Activated T-helper 1 cell treated with anti-CD3 and anti-CD28 coated beads, Interleukin-12 subunit alpha, Interleukin-12 subunit beta, Interleukin-2, Interleukin-4 antibody, amounts not matched to agents 30 ng/mL and 10 ng/mL and 1 ng/mL, durations not matched to agents 14 hours and 24 hours and 36 hours (primary cell): ENCODE results near the gene ESAM. TPM values are rescaled to one million over a fixed set of nuclear protein-coding genes. Genes with fewer than 3 reads are reported as not detected.

Experiments used
- DNase-seq: peaks from one replicate; pipeline ENCODE4 v3.0.0; 2021; ENCODE audit warnings: low spot score
- H3K27ac Mint-ChIP-seq: one replicate; pipeline ENCODE4 v1.8.0; 2021; ENCODE audit warnings: mild to moderate bottlenecking, mixed read lengths
- H3K27me3 Mint-ChIP-seq: one replicate; pipeline ENCODE4 v1.8.0; 2022; ENCODE audit warnings: mild to moderate bottlenecking, moderate library complexity, mixed read lengths; ENCODE audit not compliant: insufficient read depth
- H3K36me3 Mint-ChIP-seq: one replicate; pipeline ENCODE4 v1.8.0; 2021; ENCODE audit warnings: low read depth, mixed read lengths
- H3K4me1 Mint-ChIP-seq: one replicate; pipeline ENCODE4 v1.8.0; 2021; ENCODE audit warnings: low read depth, mixed read lengths
- H3K4me3 Mint-ChIP-seq: one replicate; pipeline ENCODE4 v1.8.0; 2021; ENCODE audit warnings: mild to moderate bottlenecking, moderate library complexity, mixed read lengths
- H3K9me3 Mint-ChIP-seq: one replicate; pipeline ENCODE4 v1.8.0; 2021; ENCODE audit warnings: mixed read lengths
- intact Hi-C: fragments of 100-400 bp; cut with micrococcal nuclease; formaldehyde crosslinking; loops from one replicate; pipeline ENCODE4 v1.15.1; 2024
- total RNA-seq: library from RNA; stranded (reverse); gene quantifications from 2 replicates; pipeline ENCODE4 v1.2.3, GENCODE V29; 2022

The ESAM gene, protein sequence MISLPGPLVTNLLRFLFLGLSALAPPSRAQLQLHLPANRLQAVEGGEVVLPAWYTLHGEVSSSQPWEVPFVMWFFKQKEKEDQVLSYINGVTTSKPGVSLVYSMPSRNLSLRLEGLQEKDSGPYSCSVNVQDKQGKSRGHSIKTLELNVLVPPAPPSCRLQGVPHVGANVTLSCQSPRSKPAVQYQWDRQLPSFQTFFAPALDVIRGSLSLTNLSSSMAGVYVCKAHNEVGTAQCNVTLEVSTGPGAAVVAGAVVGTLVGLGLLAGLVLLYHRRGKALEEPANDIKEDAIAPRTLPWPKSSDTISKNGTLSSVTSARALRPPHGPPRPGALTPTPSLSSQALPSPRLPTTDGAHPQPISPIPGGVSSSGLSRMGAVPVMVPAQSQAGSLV
- 0.52 and 0.64 TPM in 2 replicates for total RNA-seq

DNA sequence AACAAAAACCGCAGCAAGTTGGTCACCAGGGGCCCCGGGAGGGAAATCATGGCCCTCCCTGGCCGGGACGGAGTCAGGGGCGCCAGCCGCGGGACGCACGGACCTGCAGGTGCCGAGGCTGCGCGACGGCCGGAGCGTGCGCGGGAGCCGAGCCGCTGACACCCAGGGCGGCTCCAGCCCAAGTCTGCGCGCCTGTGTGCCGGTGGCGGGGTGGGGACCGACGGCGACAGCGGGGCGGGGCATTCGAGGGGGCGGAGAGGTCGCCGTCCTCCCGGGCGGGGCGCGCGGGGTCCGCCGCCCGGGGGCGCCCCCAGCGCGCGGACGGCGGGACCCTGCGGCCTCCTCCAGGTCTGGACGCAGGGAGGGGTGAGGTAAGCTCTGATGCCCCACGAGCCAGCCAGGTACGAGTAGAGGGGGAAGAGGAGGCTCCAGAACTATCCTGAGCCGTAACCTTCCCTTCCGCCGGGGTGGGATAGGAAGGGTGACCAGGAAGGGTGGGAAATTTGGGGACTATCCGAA is at the start of gene ESAM:
TSS of gene ESAM (minus strand) at position 186 of the 519 bp plus-strand sequence. CDS start at position 50, 136 bp downstream.
- DNase-seq, result peak; percentile 64
- no peaks in the 10 kb centered on the region for H3K9me3 Mint-ChIP-seq
- H3K4me3 Mint-ChIP-seq, result peak within 1 kb of the TSS; percentile 98
- intact Hi-C loops, result loop anchor here (2.0 kb wide), 1 partner anchor 139 kb away; the partner anchor contains the start of gene TBRG1
- H3K27ac Mint-ChIP-seq, result peak within 1 kb of the TSS; percentile 79
- H3K4me1 Mint-ChIP-seq, result peaks cover 19% of the 10 kb centered on the region
- H3K27me3 Mint-ChIP-seq, result peaks cover 40% of the 10 kb centered on the region
- H3K36me3 Mint-ChIP-seq, result peaks cover 3% of the 10 kb centered on the region

DNA sequence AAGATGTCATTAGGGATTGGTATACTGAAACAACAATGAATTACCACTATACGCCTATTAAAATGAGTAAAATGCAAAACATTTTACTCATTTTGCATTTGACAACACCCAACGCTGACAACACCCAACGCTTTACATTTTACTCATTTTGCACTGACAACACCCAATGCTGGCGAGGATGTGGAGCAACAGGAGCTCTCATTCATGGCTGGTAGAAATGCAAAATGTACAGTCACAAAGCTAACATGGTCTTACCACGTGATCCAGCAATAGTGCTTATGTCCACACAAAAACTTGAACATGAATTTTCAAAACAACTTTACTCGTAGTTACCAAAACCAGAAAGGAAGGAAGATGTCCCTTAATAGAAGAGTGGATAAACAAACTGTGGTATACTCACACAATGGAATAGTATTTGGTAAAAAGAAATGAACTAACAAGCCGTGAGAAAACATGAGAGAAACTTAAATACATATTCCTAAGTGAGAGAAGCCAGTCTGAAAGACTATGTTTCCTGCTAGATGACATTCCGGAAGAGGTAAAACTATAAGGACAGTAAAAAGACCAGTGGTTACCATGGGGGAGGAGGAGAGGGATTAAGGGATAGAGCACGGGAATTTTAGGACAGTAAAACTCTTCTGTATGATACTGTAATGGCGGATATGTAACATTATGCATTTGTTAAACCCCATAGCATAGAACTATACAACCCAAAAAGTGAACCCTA is 49.5 kb upstream of the ESAM start:
- Mint-ChIP-seq H3K27me3 (peaks cover 32% of the 10 kb centered on the region), H3K36me3 (no peaks in the 10 kb centered on the region), H3K27ac (no peak overlapping the region), H3K4me1 (no peaks in the 10 kb centered on the region), H3K9me3 (no peaks in the 10 kb centered on the region), H3K4me3 (no peak overlapping the region)
- DNase-seq, result no peak
- intact Hi-C loops, result no loop called here

DNA sequence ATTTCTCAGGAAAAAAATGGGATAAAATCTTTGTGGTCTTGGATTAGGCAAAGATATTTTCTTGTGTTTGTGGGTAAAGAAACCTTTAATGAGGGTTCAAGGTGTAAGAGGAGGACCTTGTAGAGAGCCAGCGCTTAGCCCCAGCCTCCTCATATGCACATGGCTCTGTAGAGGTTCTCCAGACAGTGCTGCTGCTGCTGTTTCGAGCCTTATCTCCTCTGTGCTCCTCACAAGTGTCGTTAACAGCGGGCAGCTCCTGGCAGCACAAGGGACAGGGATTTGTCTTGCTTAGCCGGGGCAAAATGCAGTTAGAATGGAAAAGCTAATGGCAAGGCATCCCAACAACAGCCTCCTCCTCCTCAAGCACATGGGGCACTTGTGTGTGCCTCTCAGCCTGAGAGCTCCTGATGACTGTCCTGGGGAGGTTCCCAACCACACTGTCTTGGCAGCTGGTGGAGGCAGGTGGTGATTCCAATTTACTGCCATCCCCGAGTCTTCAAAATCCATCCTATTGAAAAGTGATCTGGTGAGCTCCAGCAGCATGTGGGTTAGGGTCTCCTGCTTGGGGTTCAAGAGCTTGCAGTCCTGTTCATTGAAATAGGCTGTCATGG is 45.7 kb upstream of the ESAM start:
- no peak overlapping the region for H3K27ac Mint-ChIP-seq
- no peaks in the 10 kb centered on the region for H3K4me1 Mint-ChIP-seq
- H3K27me3 Mint-ChIP-seq, result peaks cover 22% of the 10 kb centered on the region
- intact Hi-C loops, result no loop called here
- H3K36me3 Mint-ChIP-seq, result no peaks in the 10 kb centered on the region
- no peak for DNase-seq
- H3K9me3 Mint-ChIP-seq, result no peaks in the 10 kb centered on the region
- H3K4me3 Mint-ChIP-seq, result no peak overlapping the region

DNA sequence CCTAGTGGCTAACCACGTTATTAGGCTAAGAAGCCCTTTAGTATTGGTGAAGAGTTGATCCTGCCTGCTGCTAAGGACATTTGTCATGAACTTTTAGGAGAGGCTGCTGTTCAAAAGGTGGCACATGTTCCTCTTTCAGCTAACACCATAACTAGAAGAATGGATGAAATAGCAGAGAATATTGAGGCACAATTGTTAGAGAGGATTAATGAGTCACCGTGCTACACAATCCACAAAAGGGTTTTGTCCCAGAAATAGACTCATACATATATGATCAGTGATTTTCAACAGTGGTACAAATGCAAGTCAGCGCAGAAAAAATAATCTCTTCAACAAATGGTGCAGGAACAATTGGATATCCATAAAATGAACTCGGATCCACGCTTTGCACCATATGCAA is 45.1 kb upstream of the ESAM start:
- Mint-ChIP-seq H3K9me3 (no peaks in the 10 kb centered on the region), H3K27ac (no peak overlapping the region), H3K36me3 (no peaks in the 10 kb centered on the region), H3K4me3 (no peak overlapping the region), H3K4me1 (no peaks in the 10 kb centered on the region), H3K27me3 (peaks cover 19% of the 10 kb centered on the region)
- intact Hi-C loops, result no loop called here
- no peak for DNase-seq

DNA sequence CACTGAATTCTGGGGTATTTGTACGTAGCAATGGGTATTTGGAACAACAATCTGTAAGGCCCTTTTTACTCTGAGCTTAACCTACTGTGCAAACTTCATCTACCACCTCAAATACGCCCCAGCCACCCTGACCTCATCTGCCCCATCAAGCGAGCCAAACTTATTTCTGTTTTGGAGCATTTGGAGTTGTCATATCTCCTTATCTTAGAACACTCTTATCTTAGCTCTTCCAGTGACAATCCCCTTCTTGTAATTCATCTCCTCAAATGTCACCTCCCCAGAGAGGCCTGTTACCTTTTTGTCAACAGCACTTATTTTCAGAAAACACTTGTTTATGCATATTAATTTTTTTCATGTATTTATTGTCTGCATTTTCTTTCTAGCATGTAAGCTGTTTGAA is 42.8 kb upstream of the ESAM start:
- intact Hi-C loops, result loop anchor here (5.0 kb wide), 1 partner anchor 1082 kb away; the partner anchor contains the start of gene HYLS1
- peaks cover 19% of the 10 kb centered on the region for H3K27me3 Mint-ChIP-seq
- H3K4me1 Mint-ChIP-seq, result peaks cover 12% of the 10 kb centered on the region
- no peak for DNase-seq
- no peaks in the 10 kb centered on the region for H3K36me3 Mint-ChIP-seq
- no peak overlapping the region for H3K4me3 Mint-ChIP-seq
- H3K9me3 Mint-ChIP-seq, result no peaks in the 10 kb centered on the region
- no peak overlapping the region for H3K27ac Mint-ChIP-seq

DNA sequence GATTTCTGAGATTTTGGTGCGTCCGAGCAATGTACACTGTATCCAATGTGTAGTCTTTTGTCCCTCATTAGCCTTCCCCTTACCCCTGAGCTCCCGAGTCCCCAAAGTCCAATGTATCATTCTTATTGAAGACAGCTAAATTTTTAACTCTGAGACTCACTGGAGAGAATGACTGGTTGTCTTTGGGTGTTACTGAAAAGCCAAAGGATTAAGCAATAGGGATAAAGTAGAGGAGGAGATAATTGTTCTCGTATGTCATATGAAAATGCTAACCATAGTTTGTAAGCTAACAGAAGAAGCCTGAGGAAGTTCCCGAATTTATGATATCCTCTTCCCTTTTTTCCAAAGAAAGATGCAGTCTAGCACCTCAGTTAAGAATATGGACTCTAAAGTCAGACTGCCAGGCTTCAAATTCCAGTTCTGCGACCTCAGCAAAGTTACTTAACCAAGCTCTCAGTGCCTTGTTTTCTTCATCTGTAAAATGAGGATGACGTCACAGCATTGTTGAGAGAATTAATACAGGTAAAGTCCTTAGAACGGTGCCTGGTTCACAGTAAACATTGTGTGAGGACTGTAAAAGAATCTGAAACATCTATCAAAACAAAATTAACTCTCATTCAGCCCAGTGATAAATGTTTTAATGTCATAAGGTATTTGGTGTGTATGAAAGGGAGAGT is 39.7 kb upstream of the ESAM start:
- Mint-ChIP-seq H3K27ac (no peak overlapping the region), H3K36me3 (no peaks in the 10 kb centered on the region), H3K4me3 (peak overlapping the region; percentile 46)

DNA sequence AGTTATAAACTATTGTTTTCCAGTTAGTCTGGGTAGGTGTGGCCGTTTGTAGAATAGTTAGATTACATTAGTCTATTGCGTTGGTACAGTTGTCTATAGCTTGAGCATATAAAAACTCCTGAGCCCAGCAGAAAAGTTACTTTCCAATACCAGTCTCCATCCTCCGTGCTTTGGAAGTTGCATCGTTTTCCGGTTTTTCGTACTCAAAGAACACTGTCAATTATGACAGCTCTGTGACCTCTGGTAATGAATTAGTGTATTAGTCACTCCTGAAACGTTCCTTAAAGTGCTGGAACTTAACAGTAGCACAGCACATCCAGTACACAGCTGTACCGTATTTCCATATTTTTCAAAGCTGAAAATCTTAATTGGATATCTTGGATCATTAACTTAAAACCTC is 38.9 kb upstream of the ESAM start:
- Mint-ChIP-seq H3K9me3 (no peaks in the 10 kb centered on the region), H3K27me3 (peaks cover 8% of the 10 kb centered on the region), H3K4me3 (peak overlapping the region; percentile 84), H3K36me3 (no peaks in the 10 kb centered on the region), H3K4me1 (peaks cover 28% of the 10 kb centered on the region), H3K27ac (peak overlapping the region; percentile 80)
- DNase-seq, result no peak
- intact Hi-C loops, result loop anchor here (1.0 to 5.0 kb wide), 4 partner anchors 76 to 1086 kb away; partner anchors contain the start of genes HYLS1, TBRG1 and TMEM218

More for the DNA sequence above, 39.7 kb upstream of the ESAM start:
- peaks cover 8% of the 10 kb centered on the region for H3K27me3 Mint-ChIP-seq
- no peak for DNase-seq
- no peaks in the 10 kb centered on the region for H3K9me3 Mint-ChIP-seq
- intact Hi-C loops, result loop anchor here (1.0 to 5.0 kb wide), 4 partner anchors 75 to 1086 kb away; partner anchors contain the start of genes HYLS1, TBRG1 and TMEM218
- H3K4me1 Mint-ChIP-seq, result peaks cover 28% of the 10 kb centered on the region

DNA sequence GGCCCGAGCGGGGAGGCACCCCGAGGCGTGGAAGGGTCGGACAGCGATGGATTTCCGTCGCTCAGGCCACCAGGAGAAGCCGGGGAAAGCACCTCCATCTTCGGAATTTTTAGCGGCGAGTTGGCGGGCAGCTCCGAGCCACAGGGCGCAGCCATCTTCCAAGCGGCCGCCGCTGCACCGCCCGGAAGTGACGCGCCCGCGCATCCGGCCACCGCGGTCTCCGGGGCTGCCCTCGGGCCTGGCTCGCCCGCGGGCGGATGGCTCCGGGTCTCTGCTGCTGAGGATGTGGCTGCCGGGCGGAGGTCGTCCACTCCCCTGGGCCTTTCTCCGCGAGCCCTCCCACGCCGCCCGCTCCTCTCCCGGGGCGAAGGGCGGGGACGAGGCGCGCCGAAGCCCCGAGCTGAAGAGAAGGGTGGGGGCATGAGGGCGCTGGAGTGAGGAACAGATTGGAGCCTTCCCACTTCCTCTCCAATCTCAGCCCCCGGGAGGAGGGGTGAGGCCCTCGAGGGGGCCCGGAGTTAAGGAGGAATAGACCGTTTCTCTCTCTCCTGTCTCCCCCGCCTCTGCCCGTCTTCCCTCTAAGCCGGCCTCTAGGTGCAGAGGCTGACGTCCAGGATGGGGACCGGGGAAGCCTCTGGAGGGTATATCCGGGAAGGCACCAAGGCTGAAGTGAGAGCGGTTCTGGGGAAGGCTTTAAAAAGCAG is 38.3 kb upstream of the ESAM start, which contains the start of gene MSANTD2:
TSS of gene MSANTD2 (minus strand) at position 181 of the 704 bp plus-strand sequence. CDS start at position 155, 26 bp downstream.
- Mint-ChIP-seq H3K27me3 (peaks cover 8% of the 10 kb centered on the region), H3K9me3 (no peaks in the 10 kb centered on the region), H3K4me3 (peak within 1 kb of the TSS; percentile 91), H3K36me3 (no peaks in the 10 kb centered on the region), H3K27ac (peak within 1 kb of the TSS; percentile 92), H3K4me1 (peaks cover 28% of the 10 kb centered on the region)
- DNase-seq, result peak; percentile 79
- intact Hi-C loops, result loop anchor here (1.0 to 5.0 kb wide), 7 partner anchors 37 to 1087 kb away; partner anchors contain the start of genes CCDC15, HYLS1, SIAE and SPA17

DNA sequence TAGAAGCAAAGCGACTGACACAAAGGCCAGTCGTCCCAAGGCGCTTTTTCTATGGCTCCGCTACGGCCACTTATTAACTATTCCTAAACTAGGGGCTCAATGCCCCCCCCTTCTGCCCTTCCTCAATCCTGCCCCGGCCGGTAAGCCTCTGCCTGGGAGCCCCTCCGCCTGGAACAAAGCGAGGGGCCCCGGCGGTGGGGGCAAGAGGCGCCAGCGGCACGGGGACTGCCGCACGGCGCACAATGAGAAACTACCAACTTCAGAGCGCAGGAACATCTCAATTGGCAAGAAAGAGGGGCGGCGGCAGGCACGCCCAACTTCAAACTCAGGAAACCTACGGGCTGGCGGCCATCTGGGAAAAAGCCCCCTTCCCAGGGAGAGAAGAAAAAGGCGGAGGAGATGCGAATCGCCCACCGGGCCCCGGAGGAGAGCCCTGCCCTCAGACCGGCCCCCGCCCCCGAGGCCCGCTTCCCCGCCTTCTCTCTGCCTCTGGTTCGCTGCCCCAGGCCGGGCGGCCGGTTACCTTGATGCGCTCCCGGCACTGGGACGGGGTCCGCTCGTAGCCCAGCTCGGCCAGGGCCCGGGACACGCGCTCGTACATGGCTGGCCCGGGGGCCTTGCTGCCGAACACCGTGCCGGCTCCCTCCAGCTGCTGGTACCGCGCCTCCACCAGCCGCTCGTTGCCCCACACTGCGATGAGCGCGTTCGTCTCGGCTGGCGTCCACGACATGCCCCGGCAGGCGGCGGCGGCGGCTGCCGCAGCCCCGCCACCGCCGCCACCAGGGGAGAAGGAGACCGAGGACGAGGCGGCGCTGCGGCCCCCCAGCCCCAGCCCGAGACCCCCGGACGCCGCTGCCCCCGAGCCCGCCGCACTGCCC is 37.5 kb upstream of the ESAM start:
- Mint-ChIP-seq H3K4me3 (peak overlapping the region; percentile 91), H3K27me3 (peaks cover 5% of the 10 kb centered on the region), H3K36me3 (no peaks in the 10 kb centered on the region), H3K4me1 (peaks cover 28% of the 10 kb centered on the region), H3K9me3 (no peaks in the 10 kb centered on the region), H3K27ac (peak overlapping the region; percentile 92)
- peak; percentile 27 for DNase-seq
- intact Hi-C loops, result loop anchor here (1.0 to 5.0 kb wide), 7 partner anchors 36 to 1088 kb away; partner anchors contain the start of genes CCDC15, HYLS1, SIAE and SPA17

DNA sequence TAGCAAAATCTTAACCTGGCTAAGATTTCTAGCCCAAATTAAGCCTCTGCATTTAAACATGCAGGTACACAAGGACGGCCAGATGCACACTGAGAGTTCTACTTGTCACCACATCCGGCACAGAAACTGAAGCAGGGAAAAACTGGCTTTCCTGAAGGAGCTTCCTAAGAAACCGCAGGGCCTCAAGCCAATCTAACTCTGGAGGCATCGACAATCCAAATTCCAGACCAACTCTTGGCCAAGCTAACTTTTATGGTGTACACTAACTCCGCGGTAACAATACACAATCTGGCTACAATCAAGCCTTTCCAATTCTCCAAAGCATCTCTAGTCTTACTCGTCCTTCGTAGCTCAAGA is 36.9 kb upstream of the ESAM start:
- DNase-seq, result no peak
- H3K9me3 Mint-ChIP-seq, result no peaks in the 10 kb centered on the region
- intact Hi-C loops, result no loop called here

DNA sequence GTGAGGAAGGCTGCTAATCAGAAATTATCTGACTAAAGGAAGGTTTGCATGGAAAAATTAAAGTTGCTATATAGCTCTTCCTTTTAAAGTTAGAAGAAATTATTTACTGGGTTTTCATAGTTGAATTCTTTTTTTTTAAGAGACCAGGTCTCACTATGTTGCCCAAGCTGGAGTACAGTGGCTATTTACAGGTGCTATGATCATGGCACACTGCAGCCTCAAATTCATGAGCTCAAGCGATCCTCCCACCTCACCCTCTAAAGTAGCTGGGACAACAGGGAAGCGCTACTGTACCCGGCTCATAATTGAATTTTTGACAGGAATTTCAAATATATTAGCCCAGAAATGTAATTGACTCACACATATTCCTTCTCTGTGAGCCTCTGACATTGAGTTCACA is 34.2 kb upstream of the ESAM start:
- H3K27ac Mint-ChIP-seq, result no peak overlapping the region
- H3K4me3 Mint-ChIP-seq, result no peak overlapping the region
- no peaks in the 10 kb centered on the region for H3K9me3 Mint-ChIP-seq
- peaks cover 44% of the 10 kb centered on the region for H3K4me1 Mint-ChIP-seq
- DNase-seq, result no peak
- H3K36me3 Mint-ChIP-seq, result no peaks in the 10 kb centered on the region
- intact Hi-C loops, result no loop called here
- H3K27me3 Mint-ChIP-seq, result no peaks in the 10 kb centered on the region

More for the DNA sequence above, 36.9 kb upstream of the ESAM start:
- peaks cover 5% of the 10 kb centered on the region for H3K27me3 Mint-ChIP-seq
- H3K4me3 Mint-ChIP-seq, result peak overlapping the region; percentile 91
- no peaks in the 10 kb centered on the region for H3K36me3 Mint-ChIP-seq
- H3K27ac Mint-ChIP-seq, result peak overlapping the region; percentile 92
- H3K4me1 Mint-ChIP-seq, result peaks cover 28% of the 10 kb centered on the region
